Renal cortical epithelial cell (primary cell): ENCODE results near the gene EYA2. TPM values are rescaled to one million over a fixed set of nuclear protein-coding genes. Genes with fewer than 3 reads are reported as not detected.
"Not testable (repeated sequence)": the region's sequence is repeated elsewhere in the genome, so short reads cannot be mapped to it uniquely, and the experiment has no call there.

Experiments used
- DNase-seq: peaks from one replicate; pipeline ENCODE4 v3.0.0-alpha.2; 2011; ENCODE audit warnings: low read depth
- total RNA-seq: library from RNA; depleted of rRNA; stranded (reverse); fragments of >200 nt; gene quantifications from 2 replicates; pipeline ENCODE4 v1.2.3, GENCODE V29; 2014

EYA2 gene
- total RNA-seq, 1 donor from 2014 or later = not detected

DNA sequence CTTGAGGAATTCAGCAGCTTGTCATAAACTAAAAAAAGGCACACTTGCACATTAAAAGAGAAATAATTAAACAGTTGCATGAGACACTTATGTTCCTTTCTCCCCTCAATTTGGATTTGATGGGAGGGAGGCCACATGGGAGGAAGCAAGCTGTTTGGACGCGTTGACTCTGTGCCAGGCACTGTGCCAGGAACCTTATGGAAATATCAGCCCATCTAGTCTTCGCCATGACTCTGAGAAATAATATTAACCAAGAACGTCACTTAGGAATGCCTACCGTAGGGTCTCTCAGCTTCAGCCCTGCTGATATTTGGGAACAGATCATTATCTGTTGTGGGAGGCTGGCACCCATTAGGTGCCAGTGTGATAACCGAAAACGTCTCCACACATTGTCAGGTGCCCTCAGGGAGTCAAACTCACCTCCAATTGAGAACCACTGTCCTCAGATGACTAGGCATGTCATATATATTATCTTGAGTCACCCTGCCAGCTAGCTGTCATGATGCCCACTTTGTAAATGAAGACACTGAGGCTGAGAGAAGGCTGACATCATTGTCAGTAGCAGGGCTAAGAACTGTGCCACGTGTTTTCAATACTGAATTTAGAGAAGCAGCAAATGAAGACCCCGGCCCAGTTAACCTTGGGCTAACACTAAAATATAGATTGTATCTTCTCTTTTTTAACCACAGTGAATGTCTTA lies 36.1 kb downstream of the EYA2 start:
- DNase-seq = no peak

DNA sequence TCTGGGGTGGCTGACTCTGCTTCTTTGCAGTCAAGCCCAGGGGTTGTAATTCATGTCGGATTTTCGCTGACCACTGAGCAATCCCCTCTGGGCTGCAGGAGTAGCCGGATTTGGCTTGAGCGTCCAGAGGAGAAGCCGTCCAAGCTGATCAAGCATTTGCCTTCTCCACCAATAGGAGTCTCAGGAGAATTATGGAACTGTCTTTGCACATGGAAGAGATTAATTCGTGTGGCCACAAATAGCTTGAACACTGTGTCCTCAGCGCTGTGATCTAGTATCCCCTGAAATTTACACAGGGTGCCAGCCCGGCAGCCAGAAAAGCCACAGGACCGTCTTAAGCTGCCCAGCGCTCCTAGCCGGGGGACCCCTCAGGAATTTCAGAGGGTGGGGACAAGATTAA lies 37.1 kb downstream of the EYA2 start:
- DNase-seq = no peak

DNA sequence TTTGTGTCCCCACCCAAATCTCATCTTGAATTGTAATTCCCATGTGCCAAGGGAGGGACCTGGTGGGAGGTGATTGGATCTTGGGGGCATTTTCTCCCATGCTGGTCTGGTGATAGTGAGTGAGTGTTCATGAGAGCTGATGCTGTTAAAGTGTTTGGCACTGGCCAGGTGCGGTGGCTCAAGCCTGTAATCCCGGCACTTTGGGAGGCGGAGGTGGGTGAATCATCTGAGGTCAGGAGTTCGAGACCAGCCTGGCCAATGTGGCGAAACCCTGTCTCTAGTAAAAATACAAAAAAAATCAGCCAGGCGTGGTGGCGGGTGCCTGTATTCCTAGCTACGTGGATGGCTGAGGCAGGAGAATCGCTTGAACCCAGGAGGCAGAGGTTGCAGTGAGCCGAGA lies 37.8 kb downstream of the EYA2 start:
- not testable (repeated sequence) for DNase-seq

DNA sequence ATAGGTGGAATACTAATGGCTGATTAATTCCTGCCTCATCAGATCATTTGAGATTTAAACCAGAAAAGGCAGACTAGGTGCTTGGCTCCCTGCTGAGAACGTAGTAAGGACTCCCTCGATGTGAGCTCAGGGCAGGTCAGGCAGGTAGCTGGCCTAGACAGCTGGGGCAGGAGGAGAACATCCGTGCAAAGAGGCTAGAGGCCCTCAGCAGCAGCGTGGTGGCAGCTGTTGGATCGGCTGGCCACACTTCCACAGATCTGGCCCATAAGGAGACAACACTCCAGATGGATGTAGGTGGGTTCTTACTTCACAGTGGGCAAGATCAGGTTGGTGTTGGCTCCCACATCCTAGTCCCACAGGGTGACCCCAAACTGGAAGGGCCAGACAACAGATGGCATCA lies 38.5 kb downstream of the EYA2 start:
- DNase-seq = no peak

DNA sequence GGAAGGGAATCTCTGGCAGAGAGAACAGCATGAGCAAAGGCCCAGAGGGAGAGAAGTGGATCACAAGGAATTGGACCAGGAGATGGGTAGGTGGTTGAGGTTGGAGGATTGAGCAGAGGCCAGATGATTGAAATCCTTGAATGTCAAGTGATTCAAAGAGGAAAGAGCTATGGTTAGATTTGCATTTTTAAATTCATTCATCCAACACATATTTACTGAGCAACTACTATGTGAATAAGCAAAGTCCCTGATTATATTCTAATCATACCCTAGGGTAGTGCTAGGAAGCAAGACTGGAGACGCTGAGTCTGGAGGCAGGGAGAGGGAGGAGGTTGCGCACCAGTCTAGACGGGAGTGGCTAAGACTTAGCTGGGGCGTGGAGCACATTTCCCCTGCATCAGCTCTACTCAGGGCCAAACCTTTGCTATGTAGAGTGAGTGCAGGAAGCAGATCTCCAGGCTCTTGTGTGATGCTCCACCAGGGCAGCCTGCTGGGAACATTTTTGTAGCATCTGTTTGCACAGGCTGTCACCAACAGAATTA lies 40.2 kb downstream of the EYA2 start:
- DNase-seq = no peak

DNA sequence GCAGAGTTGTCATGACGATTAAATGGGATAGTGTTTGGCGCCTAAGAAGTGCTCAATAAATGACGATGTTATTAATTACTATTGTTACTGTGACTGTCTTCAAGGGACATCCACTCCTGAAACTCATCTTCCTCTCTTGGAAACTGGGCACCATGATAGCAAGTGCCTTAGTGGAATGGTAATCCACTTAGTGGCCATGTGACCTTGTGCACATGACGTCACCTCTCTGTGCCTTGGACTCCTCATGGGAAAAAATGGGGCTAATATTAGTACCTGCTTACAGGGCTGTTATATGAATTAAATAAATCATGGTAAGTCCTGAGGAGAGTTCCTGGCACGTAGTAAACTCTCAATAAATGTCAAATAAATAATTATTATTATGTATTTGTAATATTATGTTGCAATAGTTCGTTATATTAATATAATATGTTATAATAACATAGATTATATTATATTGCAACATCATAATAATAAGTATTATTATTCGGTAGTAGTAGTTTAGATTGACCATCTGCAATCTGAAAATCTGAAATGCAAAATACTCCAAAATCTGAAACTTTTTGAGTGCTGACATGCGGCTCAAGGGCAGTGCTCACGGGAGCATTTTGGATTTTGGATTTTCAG lies 40.9 kb downstream of the EYA2 start:
- DNase-seq = no peak

DNA sequence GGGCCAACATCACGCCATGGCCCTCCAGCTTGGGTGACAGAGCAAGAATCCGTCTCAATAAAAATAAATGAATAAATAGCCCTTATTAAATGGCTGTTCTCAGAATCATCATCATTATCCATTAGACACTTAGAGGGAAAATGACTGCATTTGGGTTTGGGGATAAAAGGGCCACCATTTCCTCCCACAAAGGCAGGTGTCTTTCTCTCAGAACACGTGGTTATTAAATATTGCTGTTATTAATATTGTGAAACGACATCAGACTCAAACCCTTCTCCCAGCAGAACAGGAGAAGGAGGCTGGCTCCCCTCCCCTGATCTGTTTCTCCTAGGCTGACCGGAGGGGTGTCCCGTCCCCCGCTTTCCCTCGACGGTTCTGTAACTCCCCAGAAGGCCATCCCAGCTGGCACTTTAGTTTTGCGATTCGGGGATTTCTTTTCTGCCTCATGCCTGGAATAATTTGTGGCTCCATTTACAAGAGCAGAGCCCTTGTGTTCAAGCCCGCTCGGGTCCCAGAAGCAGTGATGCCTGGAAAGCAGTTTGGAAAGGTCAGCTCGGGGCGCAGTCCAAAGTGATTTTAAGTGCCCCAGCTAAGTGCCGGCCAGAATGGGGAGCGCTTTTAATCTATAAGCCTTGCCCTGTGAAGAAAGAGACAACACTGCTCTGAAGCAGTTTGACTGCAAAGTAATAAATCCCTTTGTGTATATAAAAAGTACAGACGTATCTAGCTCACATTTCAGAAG lies 41.9 kb downstream of the EYA2 start:
- DNase-seq = no peak

- DNase-seq = no peak
These were observed 42.5 kb downstream of the EYA2 start for GRCh38 chr20:46937157-46937523.

- no peak for DNase-seq
These were observed 43.0 kb downstream of the EYA2 start for GRCh38 chr20:46937533-46938226.

DNA sequence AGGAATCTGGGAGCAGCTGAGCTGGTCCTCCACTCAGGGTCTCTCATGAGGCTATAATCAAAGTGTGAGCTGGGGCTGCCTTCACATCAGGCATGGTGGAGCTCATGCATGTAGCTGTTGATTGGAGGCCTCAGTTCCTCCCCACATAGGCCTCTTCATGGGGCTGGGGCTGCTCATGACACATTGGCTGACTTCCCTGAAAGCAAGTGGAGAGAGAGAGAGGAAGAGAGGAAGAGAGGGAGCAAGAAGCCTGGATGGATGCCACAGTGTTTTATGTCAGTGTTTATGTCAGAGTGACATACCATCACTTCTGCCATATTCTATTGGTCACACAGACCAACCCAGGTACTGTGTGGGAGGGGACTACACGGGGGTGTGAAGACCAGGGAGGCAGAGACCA lies 43.8 kb downstream of the EYA2 start:
- DNase-seq = no peak

GRCh38 chr20:46939031-46939965 lies 44.7 kb downstream of the EYA2 start:
- no peak for DNase-seq

GRCh38 chr20:46940616-46941015 lies 46.0 kb downstream of the EYA2 start:
- no peak for DNase-seq

GRCh38 chr20:46941404-46941803 lies 46.8 kb downstream of the EYA2 start:
- DNase-seq = no peak

GRCh38 chr20:46943861-46944591 lies 49.4 kb downstream of the EYA2 start:
- DNase-seq = no peak

DNA sequence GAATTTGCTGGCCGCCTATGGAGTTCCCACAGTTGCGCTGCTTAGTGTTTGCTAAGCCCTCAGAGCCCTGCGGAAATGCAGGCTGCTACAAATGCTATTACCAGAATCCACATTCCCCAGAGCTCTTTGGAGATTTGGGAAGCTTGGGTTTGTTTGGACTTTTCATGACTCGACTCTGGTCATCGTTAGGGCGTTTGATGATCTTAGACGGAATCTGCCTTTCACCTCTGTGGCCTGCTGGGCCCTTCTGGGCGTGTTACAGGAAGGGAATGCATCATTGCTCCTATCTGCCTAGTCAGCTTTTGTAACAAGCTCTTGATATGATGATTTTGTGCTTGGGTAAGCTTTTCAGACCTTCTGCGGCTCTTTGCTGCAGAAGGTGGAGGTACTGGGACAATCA lies 50.8 kb downstream of the EYA2 start:
- no peak for DNase-seq

DNA sequence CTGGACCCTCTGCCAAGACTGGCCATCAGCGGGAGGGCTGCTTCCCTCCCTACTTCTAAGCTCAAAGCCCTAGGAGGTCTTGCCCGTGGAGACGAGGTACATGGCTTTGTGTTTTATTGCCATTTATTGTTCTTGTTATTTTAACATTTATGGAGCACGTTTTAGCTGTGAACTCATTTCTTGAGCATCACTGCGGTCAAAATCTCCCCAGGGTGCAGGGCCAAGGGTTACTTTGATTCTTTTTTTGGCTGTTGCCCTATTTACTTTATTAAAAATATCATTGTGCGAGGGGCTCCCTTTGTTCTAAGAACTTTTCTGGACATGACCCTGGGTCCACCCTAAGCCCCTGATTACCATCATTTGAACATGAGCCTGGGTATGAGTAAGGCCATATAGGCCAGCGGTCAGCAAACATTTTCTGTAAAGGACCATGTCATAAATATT lies 51.6 kb downstream of the EYA2 start:
- DNase-seq = no peak

DNA sequence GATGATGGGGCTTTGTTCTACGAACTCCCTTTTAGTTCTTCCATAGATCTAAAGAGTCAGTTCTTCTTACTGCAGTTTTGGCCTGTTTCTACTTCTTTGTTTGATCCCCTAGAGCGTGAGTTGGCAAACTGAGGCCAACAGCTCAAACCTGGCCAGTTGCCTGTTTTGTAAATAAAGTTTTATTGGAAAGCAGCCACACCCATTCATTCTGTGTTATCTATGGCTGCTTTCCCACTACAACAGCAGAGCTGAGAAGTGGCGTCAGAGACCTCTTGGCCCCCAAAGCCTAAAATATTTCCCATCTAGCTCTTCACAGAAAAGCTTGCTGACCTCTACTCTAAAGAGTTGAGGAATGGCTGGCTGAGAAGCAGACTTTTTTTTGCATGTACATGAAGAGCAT lies 52.2 kb downstream of the EYA2 start:
- no peak for DNase-seq

GRCh38 chr20:46948081-46948480 lies 53.4 kb downstream of the EYA2 start:
- no peak for DNase-seq

DNA sequence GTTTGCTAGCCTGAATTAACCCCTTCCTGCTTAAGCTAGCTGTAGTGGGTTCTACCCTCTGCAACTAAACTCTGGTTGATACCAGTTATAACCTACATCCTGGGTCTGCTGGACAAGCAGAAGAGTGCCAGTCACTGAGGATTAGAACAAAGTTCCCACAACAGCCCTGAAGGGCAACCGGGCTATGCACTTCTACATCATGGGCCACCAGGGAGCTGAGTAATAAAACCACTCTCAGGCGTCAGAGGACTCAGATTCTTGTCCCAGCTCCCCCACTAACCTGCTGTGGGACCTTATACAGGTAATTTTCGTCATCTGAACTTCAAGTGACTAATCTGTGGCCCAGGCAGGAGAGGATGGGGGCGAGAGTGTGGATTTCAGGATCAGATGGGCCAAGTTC lies 56.8 kb downstream of the EYA2 start:
- DNase-seq = no peak

DNA sequence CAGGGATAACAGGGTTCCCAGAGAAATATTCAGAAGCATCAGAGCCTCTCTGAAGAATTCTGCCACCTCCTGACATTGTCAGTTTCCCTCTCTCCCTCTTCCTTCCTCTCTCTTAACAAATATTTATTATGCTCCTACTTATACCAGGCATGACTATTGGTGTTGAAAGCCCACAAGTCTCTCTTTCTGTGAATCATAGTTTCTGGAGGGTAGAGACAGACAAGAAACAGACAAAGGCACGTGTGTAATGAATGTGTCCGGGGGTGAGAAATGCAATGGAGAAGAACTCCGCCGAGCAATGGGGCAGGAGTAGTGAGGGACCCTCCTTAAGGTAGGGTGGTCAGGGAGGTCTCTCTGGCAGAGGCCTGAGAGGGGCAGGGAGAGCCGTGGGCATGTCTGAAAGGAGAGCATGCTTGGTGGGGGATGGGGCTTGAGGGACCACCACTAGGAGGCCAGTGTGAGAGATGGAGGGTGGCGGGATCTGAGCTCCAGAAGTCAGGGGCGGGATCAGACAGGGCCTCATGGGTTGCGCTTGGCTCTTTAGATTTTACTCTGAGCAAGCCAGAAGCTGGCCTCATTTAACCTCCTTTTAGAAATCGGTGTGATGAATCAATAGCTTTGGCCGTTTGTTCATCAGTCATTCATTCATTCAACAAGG lies 57.3 kb downstream of the EYA2 start:
- DNase-seq = no peak
